ENCODE results near the gene OR6N2.

OR6N2 gene

GRCh38 chr1:158781104-158781503 is at the start of gene OR6N2:
Gene OR6N2 (minus strand): TSS chr1:158781204. CDS start chr1:158777635, 3,569 bp downstream.
- DNase-seq (ENCODE audit: low read depth in 2 of 3, low spot score in 2 of 3), result no peak

DNA sequence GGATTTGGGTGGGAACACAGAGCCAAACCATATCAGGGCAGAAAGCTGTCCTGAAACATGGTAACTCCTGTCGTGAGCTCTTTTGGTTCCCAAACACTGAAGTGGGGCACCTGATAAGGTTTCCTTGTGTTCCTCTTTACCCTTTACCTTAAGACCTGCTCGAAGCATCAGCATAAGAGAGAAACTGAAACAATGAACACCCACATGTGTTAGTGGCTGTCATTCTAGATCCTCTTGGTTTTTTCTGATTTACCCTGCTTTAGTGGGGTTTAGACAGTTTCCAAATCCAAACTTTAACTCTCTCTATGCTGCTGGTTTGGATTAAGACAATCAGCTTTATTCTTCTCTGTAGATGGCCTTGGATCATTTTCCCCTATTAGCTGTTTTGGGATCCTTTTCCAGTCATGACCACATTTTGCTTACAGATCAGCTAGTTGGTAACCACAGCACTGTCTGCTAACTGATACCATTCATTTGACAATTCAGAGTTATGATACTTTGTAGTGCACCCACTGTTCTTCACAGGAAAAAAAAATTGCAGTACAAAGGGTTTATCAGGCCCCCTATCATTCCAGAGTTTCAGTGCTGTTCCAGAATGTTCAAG is 49.2 kb upstream of the OR6N2 start:
- DNase-seq (ENCODE audit: low read depth in 2 of 3, low spot score in 2 of 3), result no peak

DNA sequence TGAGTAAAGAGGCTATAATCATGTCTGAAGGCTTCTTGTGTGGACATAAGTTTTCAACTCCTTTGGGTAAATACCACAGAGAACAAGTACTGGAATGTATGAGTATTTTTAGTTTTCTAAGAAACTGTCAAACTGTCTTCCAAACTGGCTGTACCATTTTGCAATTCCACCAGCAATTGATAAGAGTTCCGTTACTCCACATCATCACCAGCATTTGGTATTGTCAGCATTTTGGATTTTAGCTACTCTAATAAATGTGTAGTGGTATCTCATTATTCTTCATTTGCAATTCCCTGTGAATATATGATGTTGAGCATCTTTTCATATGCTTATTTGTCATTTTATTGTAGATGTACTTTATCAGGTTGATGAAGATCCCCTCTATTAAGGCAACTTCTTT is 40.7 kb upstream of the OR6N2 start:
- DNase-seq (ENCODE audit: low read depth in 2 of 3, low spot score in 2 of 3), result no peak

- DNase-seq (ENCODE audit: low read depth in 2 of 3, low spot score in 2 of 3), result no peak
Observed at GRCh38 chr1:158819461-158820443, 38.7 kb upstream of the OR6N2 start.

DNA sequence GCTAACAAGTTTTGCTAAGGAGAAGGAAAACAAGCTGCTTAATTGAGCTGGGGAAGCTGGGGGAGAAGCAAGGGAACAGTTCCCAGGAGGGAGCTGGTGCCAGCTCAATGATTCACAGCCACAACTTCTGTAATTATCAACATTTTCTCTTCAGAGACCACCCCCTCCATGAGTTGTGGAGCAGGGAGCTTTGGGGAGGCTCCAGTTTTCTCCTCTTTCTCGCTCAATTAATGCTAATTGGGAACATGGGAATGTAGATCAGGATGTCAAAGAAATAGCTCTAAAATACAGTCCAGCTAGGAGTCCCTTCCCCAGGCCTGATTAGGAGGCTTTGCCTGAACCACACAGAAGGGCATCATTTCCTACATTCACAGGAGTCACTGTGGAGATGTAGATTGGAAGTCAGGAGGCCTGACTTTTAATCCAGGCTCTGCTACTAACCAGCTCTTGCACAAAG is 38.0 kb upstream of the OR6N2 start:
- no peak for DNase-seq (ENCODE audit: low read depth in 2 of 3, low spot score in 2 of 3)

DNA sequence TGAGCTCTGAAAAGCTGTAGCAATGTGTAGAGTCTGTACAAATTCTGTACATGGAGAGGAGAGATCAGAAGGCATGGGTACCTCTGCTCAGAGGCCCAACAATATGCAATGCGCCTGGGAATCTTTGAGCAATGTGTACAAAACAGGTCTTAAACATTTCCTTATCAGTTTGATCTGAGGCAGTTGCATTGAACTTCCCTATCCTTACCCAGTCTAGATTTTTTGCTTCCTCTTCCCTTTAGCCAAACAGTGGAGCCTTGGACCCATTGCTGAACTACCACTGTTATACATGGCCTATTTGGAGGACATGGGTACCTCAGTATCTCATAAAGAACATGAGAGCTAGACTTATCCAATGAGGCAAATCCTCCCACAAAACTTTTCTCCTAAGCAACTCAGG is 37.6 kb upstream of the OR6N2 start:
- DNase-seq (ENCODE audit: low read depth in 2 of 3, low spot score in 2 of 3), result no peak

DNA sequence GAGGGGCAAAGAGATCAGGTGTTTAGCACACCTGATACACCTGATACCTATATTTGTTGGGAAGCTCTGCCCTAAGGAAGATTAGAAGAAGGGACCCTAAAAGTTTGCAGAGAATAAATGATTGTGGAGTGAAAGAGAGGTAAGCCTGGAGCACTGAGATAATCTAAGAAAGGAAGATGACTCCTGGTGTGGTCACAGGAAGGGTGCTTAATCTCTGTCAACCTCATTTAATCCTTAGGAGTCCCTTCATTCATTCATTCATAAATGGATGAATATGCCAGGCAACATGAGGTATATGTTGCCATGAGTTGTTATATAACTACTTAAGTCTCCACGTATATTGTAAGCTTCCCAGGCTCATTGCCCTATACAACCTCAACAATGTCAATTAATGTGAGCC is 34.0 kb upstream of the OR6N2 start:
- no peak for DNase-seq (ENCODE audit: low read depth in 2 of 3, low spot score in 2 of 3)

GRCh38 chr1:158813164-158813563 is 32.2 kb upstream of the OR6N2 start:
- DNase-seq (ENCODE audit: low read depth in 2 of 3, low spot score in 2 of 3), result no peak

DNA sequence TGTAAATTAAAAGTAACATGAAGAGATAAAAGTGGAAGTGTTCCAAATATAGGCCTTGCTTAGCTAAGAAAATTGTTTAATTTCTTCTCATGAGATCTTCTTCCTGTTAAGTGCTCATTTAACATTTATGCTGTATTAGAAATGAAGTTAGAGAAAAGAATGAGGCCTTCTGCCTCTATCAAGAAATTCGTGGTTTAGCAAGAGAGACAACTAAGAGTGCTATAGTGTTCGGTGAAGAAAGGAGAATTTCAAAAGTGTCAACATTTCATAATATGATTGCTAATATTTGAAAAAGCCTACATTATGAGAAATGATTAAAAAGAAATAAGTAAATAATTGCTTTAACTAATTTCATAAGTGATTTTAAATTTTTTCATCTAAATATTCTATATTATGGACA is 31.3 kb upstream of the OR6N2 start:
- no peak for DNase-seq (ENCODE audit: low read depth in 2 of 3, low spot score in 2 of 3)

DNA sequence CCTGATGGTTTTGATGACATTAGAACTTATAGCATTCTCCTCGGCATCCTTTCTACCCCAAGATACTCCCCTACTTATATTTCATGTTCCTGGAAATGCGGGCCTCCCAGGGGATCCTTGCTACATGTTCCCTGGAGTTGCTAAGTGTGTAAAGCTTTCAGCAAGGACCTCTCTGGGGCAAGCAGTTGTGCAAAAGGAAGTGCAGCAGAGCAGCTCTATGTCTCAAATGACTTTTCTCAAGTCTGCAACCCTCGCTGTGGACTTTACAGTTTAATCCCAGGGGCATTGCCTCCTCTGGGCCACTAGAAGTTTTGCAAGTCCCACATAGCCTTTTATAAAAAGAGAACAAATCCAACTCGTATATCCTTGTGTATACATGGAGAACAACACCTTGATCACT is 29.3 kb upstream of the OR6N2 start:
- no peak for DNase-seq (ENCODE audit: low read depth in 2 of 3, low spot score in 2 of 3)

DNA sequence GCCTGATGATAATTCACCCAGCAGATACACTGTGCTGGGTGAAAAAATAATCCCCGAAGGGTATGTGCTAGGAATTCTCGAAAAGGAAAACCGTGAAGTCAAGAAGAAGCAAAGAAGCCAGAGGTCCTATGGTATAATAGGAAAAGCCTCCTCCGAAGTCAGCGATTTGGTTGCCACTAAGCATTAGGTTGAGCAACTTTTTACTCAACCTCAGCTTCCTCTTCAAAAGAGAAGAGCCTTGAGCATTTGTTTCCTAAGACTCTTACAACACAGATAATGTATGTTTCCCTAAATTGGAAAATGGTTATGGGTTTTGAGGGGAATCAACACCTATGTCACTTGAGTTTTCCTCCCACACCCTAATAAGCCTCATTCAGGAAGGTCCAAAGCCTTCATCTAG is 28.9 kb upstream of the OR6N2 start:
- no peak for DNase-seq (ENCODE audit: low read depth in 2 of 3, low spot score in 2 of 3)

DNA sequence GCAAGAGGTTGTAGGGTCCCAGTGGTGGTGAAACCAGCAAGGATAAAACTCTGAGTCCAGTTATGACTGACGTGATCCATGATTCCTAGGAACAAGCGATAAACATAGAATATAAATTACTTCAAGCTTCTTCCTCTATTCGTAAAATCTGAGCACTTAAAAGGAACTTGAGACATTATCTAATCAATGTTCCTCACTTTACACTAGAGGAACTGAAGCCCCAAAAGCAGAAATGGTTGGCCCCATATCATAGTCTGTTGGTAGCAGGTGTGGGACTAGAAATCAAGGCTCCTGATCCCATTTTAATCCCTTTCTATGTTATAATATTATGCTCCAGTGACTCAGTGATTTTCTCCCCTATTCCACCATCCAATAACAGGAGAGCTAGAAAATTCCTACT is 28.3 kb upstream of the OR6N2 start:
- DNase-seq (ENCODE audit: low read depth in 2 of 3, low spot score in 2 of 3), result no peak

DNA sequence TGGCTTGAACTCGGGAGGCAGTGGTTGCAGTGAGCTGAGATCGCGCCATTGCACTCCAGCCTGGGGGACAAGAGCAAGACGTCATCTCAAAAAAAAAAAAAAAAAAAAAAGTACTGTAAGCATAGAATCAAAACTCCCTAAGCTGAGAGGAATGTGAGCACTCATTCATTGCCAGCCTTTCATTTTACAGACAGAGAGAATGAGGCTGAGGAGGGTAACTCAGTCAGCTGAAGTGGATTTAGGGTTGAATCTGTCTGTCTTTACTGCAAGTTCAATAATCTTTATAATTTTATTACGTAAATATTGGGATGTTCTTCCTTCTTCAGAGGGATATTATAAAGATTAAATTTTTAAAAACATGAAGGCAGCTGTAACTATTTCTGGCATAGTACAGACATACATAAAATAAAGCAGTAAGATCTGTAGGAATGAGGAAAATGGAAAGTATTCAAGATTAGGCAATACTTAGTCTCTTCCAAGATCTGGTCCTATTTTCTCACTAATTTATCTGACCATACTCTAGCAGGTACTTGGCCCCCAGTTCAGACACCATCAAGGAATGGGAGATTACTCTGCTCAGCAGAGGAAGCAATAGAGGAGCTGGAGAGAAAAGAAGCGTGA is 26.0 kb upstream of the OR6N2 start:
- DNase-seq (ENCODE audit: low read depth in 2 of 3, low spot score in 2 of 3), result no peak

DNA sequence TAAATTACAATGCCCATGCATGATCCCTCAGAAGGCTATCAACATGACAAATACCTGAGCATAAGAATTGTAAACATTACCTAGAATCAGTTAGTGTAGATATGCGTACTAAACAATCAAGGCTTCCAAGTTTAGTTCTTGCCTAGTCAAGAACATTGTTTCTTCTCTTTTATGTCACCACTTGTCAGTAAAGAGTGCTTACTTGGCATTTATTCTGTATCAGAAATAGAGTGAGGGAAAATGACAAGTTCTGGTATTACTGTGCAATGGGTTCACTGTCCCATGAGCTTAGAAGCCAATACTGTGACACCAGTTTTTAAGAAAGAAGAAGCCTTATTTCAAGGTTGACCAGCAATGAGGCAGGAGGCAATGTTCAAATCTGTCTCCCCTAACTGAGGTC is 22.7 kb upstream of the OR6N2 start:
- no peak for DNase-seq (ENCODE audit: low read depth in 2 of 3, low spot score in 2 of 3)

- no peak for DNase-seq (ENCODE audit: low read depth in 2 of 3, low spot score in 2 of 3)
Observed at GRCh38 chr1:158801396-158801795, 20.4 kb upstream of the OR6N2 start.

GRCh38 chr1:158800526-158800925 is 19.5 kb upstream of the OR6N2 start:
- DNase-seq (ENCODE audit: low read depth in 2 of 3, low spot score in 2 of 3), result no peak

DNA sequence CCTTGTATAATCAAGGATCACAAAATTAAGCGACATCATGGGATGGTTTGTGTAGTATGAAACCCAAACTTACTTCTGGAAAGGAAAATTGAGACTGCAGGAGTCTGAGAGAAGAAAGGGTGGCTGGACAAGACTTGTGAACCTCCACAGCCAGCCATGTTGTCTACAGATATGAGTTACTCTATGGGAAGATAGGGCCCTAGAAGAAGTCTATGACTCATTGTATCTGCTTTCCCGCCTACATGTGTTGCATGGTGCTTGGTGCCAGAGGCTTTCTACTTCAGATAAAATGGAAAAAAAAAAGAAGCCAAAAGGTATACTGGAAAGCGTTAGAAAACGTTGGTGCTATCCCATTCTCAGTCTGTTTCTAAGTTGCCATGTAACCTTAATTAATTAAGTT is 18.7 kb upstream of the OR6N2 start:
- no peak for DNase-seq (ENCODE audit: low read depth in 2 of 3, low spot score in 2 of 3)

DNA sequence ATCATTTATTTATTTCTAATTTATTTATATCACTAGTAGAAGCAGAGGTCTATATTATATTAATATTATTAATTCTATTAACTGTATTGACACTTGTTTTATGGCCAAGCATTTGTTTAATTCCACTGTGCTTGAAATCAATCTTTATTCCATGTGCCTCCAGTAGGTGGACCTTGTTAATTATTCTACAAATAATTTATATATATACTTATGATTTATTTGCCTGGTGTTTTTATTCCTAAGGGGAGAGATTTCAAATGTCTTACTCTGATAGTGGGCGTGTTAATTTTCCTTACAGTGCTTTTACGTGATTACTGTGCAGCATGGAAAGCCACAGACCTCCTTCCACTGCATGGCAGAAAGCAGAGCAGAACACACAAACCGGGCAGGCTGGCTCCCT is 17.5 kb upstream of the OR6N2 start:
- DNase-seq (ENCODE audit: low read depth in 2 of 3, low spot score in 2 of 3), result no peak

DNA sequence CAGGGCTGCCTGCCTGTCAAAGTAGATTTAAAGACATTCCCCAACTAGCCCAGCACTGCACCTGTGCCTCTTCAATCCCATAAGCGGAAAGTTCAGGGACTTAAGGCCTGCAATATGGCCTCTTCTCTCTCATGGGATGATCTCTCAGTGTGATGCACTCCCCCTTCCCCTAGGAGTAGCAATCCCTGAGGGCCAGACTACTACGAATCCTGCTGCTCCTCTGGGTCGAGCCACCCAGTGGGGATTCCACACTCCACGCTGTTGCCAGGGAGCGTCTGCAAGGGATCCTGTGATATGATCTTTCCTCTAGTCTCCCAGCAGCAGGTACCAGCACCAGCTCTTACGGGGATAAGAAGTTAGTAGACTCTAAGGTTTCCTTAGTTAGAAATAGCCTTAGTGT is 13.2 kb upstream of the OR6N2 start:
- no peak for DNase-seq (ENCODE audit: low read depth in 2 of 3, low spot score in 2 of 3)

- no peak for DNase-seq (ENCODE audit: low read depth in 2 of 3, low spot score in 2 of 3)
Observed at GRCh38 chr1:158793604-158794003, 12.6 kb upstream of the OR6N2 start.

- DNase-seq (ENCODE audit: low read depth in 2 of 3, low spot score in 2 of 3), result no peak
Observed at GRCh38 chr1:158771950-158772866, 8.8 kb downstream of the OR6N2 start, which contains the start of gene OR6N1. Gene OR6N1 (minus strand): TSS chr1:158772195. CDS start chr1:158766682, 5,513 bp downstream.
